DND-41 (cell line): ENCODE measurements around the gene NPAS2.

Experiments used
- EZH2 ChIP-seq: IDR thresholded peaks from 3 replicates; pipeline ENCODE4 v1.6.1; 2012; ENCODE audit warnings: borderline replicate concordance, low read depth, mild to moderate bottlenecking, moderate library complexity, low read length, inconsistent platforms; ENCODE audit not compliant: severe bottlenecking
- TF ChIP-seq, protein P1 (sequence below): IDR thresholded peaks from 2 replicates; pipeline ENCODE4 v1.5.1; 2012; ENCODE audit warnings: borderline replicate concordance, low read length, moderate library complexity, mild to moderate bottlenecking; ENCODE audit not compliant: poor library complexity, severe bottlenecking; ENCODE audit errors: extremely low read depth

- no peak for TF ChIP-seq EZH2
- TF ChIP-seq, protein P1, sequence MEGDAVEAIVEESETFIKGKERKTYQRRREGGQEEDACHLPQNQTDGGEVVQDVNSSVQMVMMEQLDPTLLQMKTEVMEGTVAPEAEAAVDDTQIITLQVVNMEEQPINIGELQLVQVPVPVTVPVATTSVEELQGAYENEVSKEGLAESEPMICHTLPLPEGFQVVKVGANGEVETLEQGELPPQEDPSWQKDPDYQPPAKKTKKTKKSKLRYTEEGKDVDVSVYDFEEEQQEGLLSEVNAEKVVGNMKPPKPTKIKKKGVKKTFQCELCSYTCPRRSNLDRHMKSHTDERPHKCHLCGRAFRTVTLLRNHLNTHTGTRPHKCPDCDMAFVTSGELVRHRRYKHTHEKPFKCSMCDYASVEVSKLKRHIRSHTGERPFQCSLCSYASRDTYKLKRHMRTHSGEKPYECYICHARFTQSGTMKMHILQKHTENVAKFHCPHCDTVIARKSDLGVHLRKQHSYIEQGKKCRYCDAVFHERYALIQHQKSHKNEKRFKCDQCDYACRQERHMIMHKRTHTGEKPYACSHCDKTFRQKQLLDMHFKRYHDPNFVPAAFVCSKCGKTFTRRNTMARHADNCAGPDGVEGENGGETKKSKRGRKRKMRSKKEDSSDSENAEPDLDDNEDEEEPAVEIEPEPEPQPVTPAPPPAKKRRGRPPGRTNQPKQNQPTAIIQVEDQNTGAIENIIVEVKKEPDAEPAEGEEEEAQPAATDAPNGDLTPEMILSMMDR = no peak
Observed at GRCh38 chr2:101026923-101027469, 207.1 kb downstream of the NPAS2 start.
